Bronchial epithelial cell (primary cell): ENCODE results near the gene ZNF723. TPM values are rescaled to one million over a fixed set of nuclear protein-coding genes. Genes with fewer than 3 reads are reported as not detected.

Source experiments
- DNase-seq: peaks from one replicate; pipeline ENCODE4 v3.0.0-alpha.2; 2010; ENCODE audit warnings: low read depth
- FAIRE-seq: peaks from 2 replicates; lab custom pipeline; 2011; peaks lifted over from hg19 to GRCh38; lab: Jason Lieb, UNC
- H3K27me3 ChIP-seq: 2 replicates; pipeline ENCODE4 v1.5.1; 2011; ENCODE audit warnings: low read length; ENCODE audit not compliant: control insufficient read depth, insufficient read depth
- H3K36me3 ChIP-seq: 2 replicates; pipeline ENCODE4 v1.5.1; 2011; ENCODE audit warnings: low read length; ENCODE audit not compliant: control insufficient read depth, insufficient read depth
- H3K4me3 ChIP-seq: 2 replicates; pipeline ENCODE4 v1.5.1; 2011; ENCODE audit warnings: mild to moderate bottlenecking, low read depth, low read length, control low read depth
- total RNA-seq: library from RNA; depleted of rRNA; stranded (reverse); fragments of >200 nt; gene quantifications from 2 replicates; pipeline ENCODE4 v1.2.1, GENCODE V29; 2014
- TF ChIP-seq, protein P1 (sequence below): IDR thresholded peaks from 2 replicates; pipeline ENCODE4 v1.5.1; 2011; ENCODE audit warnings: mild to moderate bottlenecking, moderate library complexity, low read length, control low read depth, inconsistent platforms; ENCODE audit not compliant: insufficient read depth, severe bottlenecking

The ZNF723 gene
- total RNA-seq, 1 donor from 2014 or later: not detected

DNA sequence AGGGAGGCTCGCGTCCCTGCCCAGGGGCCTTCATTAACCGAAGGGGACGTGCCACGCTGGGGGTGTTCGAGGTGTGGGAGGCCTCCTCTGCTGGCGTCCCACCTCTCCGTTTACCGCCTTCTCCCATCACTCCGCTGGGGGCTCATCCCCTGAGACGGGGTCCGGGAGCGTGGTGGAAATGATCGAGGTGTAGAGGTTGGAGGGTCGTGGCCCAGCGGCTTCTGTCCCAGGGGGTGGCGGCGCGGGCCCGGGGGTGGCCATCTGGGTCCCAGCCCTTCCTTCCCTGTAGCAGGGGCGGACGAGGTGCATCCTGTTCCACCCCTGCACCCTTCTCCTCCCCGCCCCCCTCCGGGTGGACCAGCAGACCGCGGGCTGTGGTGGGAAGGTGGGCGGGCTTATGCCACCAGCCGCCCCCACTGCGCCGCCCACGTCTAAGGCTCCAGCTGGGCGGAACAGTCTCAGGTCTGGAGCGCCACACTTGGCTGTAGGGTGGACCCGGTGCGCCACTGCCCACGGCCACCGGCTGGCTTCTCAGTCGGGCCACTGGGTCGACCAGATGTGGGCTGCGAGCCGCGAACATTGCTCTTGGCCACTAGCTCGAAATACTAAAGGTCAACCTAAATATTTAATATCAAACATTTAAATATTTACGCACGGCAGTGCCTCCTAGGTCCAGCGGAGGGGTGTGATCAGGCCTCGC lies 69.5 kb downstream of the ZNF723 start:
- FAIRE-seq (no peak), DNase-seq (no peak)
- no peak overlapping the region for H3K4me3 ChIP-seq
- no peaks in the 10 kb centered on the region for H3K36me3 ChIP-seq
- TF ChIP-seq, protein P1, sequence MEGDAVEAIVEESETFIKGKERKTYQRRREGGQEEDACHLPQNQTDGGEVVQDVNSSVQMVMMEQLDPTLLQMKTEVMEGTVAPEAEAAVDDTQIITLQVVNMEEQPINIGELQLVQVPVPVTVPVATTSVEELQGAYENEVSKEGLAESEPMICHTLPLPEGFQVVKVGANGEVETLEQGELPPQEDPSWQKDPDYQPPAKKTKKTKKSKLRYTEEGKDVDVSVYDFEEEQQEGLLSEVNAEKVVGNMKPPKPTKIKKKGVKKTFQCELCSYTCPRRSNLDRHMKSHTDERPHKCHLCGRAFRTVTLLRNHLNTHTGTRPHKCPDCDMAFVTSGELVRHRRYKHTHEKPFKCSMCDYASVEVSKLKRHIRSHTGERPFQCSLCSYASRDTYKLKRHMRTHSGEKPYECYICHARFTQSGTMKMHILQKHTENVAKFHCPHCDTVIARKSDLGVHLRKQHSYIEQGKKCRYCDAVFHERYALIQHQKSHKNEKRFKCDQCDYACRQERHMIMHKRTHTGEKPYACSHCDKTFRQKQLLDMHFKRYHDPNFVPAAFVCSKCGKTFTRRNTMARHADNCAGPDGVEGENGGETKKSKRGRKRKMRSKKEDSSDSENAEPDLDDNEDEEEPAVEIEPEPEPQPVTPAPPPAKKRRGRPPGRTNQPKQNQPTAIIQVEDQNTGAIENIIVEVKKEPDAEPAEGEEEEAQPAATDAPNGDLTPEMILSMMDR: no peak
- H3K27me3 ChIP-seq: no peaks in the 10 kb centered on the region

Other genes starting within 250 kb of the ZNF723 start
- 0.13 and 0.26 TPM in 2 replicates for gene ZNF492, start 198.0 kb upstream of the ZNF723 start, total RNA-seq
- gene ZNF99, start 48.1 kb upstream of the ZNF723 start, total RNA-seq: not detected in 2 replicates
- not detected in 2 replicates for gene ZNF728, start 170.9 kb downstream of the ZNF723 start, total RNA-seq